SK-N-SH (cell line): ENCODE data around the gene CPNE4. TPM values are rescaled to one million over a fixed set of nuclear protein-coding genes. Genes with fewer than 3 reads are reported as not detected.

ENCODE experiments used
- CTCF ChIA-PET: fragments of 300-600, 350-600 bp; formaldehyde crosslinking; extraction: SDS; loops from one replicate; lab custom pipeline; 2021; lab: Yijun Ruan, JAX
- POLR2A ChIA-PET: fragments of 350-600 bp; sonication (Branson Sonifier 250); formaldehyde crosslinking; extraction: SDS; loops from one replicate; lab custom pipeline; 2020; ENCODE audit warnings: antibody characterized with exemption, inconsistent platforms; lab: Yijun Ruan, JAX
- DNase-seq: peaks from one replicate; pipeline ENCODE4 v3.0.0; 2012
- H2AFZ ChIP-seq: fragments of 200-600 bp; sonication (generic); 2 replicates; pipeline ENCODE4 v1.8.1; 2016; ENCODE audit warnings: antibody characterized with exemption, mild to moderate bottlenecking, low read depth
- H3F3A ChIP-seq: fragments of 200-600 bp; sonication (generic); replicated peaks from 2 replicates; pipeline ENCODE3; 2016; ENCODE audit warnings: antibody characterized with exemption, mild to moderate bottlenecking; ENCODE audit not compliant: insufficient read depth
- H3K27ac ChIP-seq, 2 experiments: fragments of 200-500 bp in 1 of 2; fragments of 200-600 bp in 1 of 2; sonication (Bioruptor generic) in 1 of 2; sonication (generic), shearing (Covaris generic) in 1 of 2; 2 replicates each; pipeline versions ENCODE4 v1.5.1 to v1.6.1; 2014 to 2016; ENCODE audit warnings: low read depth in 2 of 2, inconsistent platforms in 1 of 2, low read length in 1 of 2, mild to moderate bottlenecking in 1 of 2, mixed read lengths in 1 of 2
- H3K27me3 ChIP-seq: fragments of 200-600 bp; sonication (generic), shearing (Covaris generic); 2 replicates; pipeline ENCODE4 v1.6.1; 2016; ENCODE audit warnings: mixed run types; ENCODE audit not compliant: insufficient read depth
- H3K36me3 ChIP-seq, 2 experiments: fragments of 200-500 bp in 1 of 2; fragments of 200-600 bp in 1 of 2; sonication (Bioruptor generic) in 1 of 2; sonication (generic) in 1 of 2; replicated peaks in 1 of 2; 2 replicates each; pipeline versions ENCODE3 to v1.5.1; 2014 to 2016; ENCODE audit warnings: low read length in 1 of 2, mild to moderate bottlenecking in 1 of 2; ENCODE audit not compliant: insufficient read depth in 2 of 2, control insufficient read depth in 1 of 2
- H3K4me1 ChIP-seq, 2 experiments: fragments of 200-500 bp in 1 of 2; fragments of 200-600 bp in 1 of 2; sonication (Bioruptor generic) in 1 of 2; sonication (generic), shearing (Covaris generic) in 1 of 2; 2 replicates each; pipeline versions ENCODE4 v1.5.1 to v1.6.1; 2014 to 2016; ENCODE audit warnings: low read depth in 1 of 2, low read length in 1 of 2, mixed run types in 1 of 2; ENCODE audit not compliant: insufficient read depth in 2 of 2, control insufficient read depth in 1 of 2
- H3K4me2 ChIP-seq: fragments of 200-600 bp; sonication (generic), shearing (Covaris generic); 2 replicates; pipeline ENCODE4 v1.6.1; 2017; ENCODE audit warnings: mixed run types
- H3K4me3 ChIP-seq, 2 experiments: fragments of 200-500 bp in 1 of 2; fragments of 200-600 bp in 1 of 2; sonication (Bioruptor generic) in 1 of 2; sonication (generic), shearing (Covaris generic) in 1 of 2; 2 replicates each; pipeline versions ENCODE4 v1.5.1 to v1.8.1; 2014 to 2016; ENCODE audit warnings: low read depth in 2 of 2, inconsistent platforms in 1 of 2, low read length in 1 of 2, mild to moderate bottlenecking in 1 of 2, mixed read lengths in 1 of 2, moderate library complexity in 1 of 2
- H3K79me2 ChIP-seq: fragments of 200-600 bp; sonication (generic); 2 replicates; pipeline ENCODE4 v1.8.1; 2017; ENCODE audit warnings: mild to moderate bottlenecking; ENCODE audit not compliant: insufficient read depth
- H3K9ac ChIP-seq: fragments of 200-600 bp; sonication (generic); 2 replicates; pipeline ENCODE4 v1.6.1; 2017; ENCODE audit warnings: mixed run types
- H3K9me2 ChIP-seq: fragments of 200-600 bp; sonication (generic); 2 replicates; pipeline ENCODE4 v1.6.1; 2017; ENCODE audit warnings: mixed run types
- H3K9me3 ChIP-seq: fragments of 200-600 bp; sonication (generic); 2 replicates; pipeline ENCODE4 v1.6.1; 2017; ENCODE audit warnings: mixed run types, mild to moderate bottlenecking, moderate library complexity
- H4K20me1 ChIP-seq: fragments of 200-600 bp; sonication (generic); 2 replicates; pipeline ENCODE4 v1.6.1; 2017; ENCODE audit warnings: mild to moderate bottlenecking, mixed run types; ENCODE audit not compliant: insufficient read depth
- ELF1 ChIP-seq: IDR thresholded peaks from 2 replicates; pipeline ENCODE4 v1.4.0; 2012
- FOSL2 ChIP-seq: IDR thresholded peaks from 2 replicates; pipeline ENCODE4 v1.4.0; 2012; ENCODE audit warnings: low read depth, mild to moderate bottlenecking, moderate library complexity, borderline replicate concordance
- FOXJ3 ChIP-seq: sonication (generic); formaldehyde crosslinking; IDR thresholded peaks from 2 replicates; pipeline ENCODE4 v1.5.1; 2020; ENCODE audit warnings: mild to moderate bottlenecking, missing genetic modification reagents
- FOXM1 ChIP-seq: IDR thresholded peaks from 2 replicates; pipeline ENCODE4 v1.4.0; 2012; ENCODE audit warnings: low read depth, mild to moderate bottlenecking
- GATA2 ChIP-seq: sonication (generic); formaldehyde crosslinking; IDR thresholded peaks from 2 replicates; pipeline ENCODE4 v1.5.0; 2020; ENCODE audit warnings: mild to moderate bottlenecking, missing genetic modification reagents
- JUND ChIP-seq: IDR thresholded peaks from 2 replicates; pipeline ENCODE4 v1.4.0; 2012
- MEF2A ChIP-seq: IDR thresholded peaks from 2 replicates; pipeline ENCODE4 v1.4.0; 2012; ENCODE audit warnings: low read depth, borderline replicate concordance
- MXI1 ChIP-seq: IDR thresholded peaks from 2 replicates; pipeline ENCODE4 v1.6.1; 2012; ENCODE audit warnings: mild to moderate bottlenecking, low read depth, low read length, improper control_type of control experiment
- NFIC ChIP-seq: IDR thresholded peaks from 2 replicates; pipeline ENCODE4 v1.4.0; 2012; ENCODE audit warnings: borderline replicate concordance
- RCOR1 ChIP-seq: fragments of 150-350 bp; IDR thresholded peaks from 2 replicates; pipeline ENCODE4 v1.6.1; 2017; ENCODE audit warnings: antibody characterized with exemption, low read length
- RXRA ChIP-seq: IDR thresholded peaks from 2 replicates; pipeline ENCODE4 v1.4.0; 2012; ENCODE audit warnings: low read depth, mild to moderate bottlenecking, borderline replicate concordance
- SIN3A ChIP-seq: IDR thresholded peaks from 2 replicates; pipeline ENCODE4 v1.6.1; 2012; ENCODE audit warnings: low read depth, mild to moderate bottlenecking, low read length, moderate library complexity, borderline replicate concordance
- SMC3 ChIP-seq: IDR thresholded peaks from 2 replicates; pipeline ENCODE4 v1.6.1; 2012; ENCODE audit warnings: low read depth, low read length, improper control_type of control experiment
- TCF12 ChIP-seq: IDR thresholded peaks from 2 replicates; pipeline ENCODE4 v1.4.0; 2012
- TEAD4 ChIP-seq: IDR thresholded peaks from 2 replicates; pipeline ENCODE4 v1.4.0; 2012; ENCODE audit warnings: mild to moderate bottlenecking, borderline replicate concordance; ENCODE audit not compliant: insufficient read depth
- ZBTB33 ChIP-seq: IDR thresholded peaks from 2 replicates; pipeline ENCODE4 v1.4.0; 2012; ENCODE audit warnings: low read depth, borderline replicate concordance
- WGBS: methylation state at CpG from one replicate; pipeline ENCODE4 v1.1.6; 2017; ENCODE audit warnings: low lambda C conversion rate; 5-methylcytosine and 5-hydroxymethylcytosine counted together
- polyA plus RNA-seq, 3 experiments: library from polyadenylated mRNA; depleted of rRNA; stranded (reverse); fragments of >200 nt; gene quantifications; 2 replicates each; pipeline ENCODE4 v1.2.3, GENCODE V29; 2012
- TF ChIP-seq, protein P1 (sequence below): fragments of 200-600 bp; sonication (generic); IDR thresholded peaks from 2 replicates; pipeline ENCODE4 v1.6.1; 2017; ENCODE audit warnings: antibody characterized with exemption, mild to moderate bottlenecking, moderate library complexity
- TF ChIP-seq, protein P2 (sequence below): fragments of 150-350 bp; IDR thresholded peaks from 2 replicates; pipeline ENCODE4 v1.6.1; 2017; ENCODE audit warnings: antibody characterized with exemption, low read length, low read depth, borderline replicate concordance

The CPNE4 gene
- polyA plus RNA-seq, 1 of the 3 experiments (the other 2 are of a cell fraction), result not detected

DNA sequence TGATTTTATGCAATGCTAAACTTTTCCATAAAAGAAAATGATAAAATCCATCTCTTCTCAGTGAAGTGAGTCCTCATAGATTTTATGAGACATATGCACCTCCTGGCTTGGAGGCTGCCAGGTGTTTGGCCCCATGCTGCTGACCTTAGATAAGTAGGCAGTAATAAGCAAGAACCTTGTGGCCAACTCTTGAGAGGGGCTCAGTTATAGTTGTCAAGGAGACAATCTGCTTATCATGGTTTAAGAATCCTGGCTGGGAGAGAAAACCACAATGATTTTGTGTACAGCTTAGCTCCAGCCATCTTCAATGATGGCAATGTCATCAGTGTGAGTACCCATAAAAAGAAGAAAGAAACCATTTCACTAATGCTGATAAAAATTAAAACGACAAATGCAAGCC lies 252.1 kb downstream of the CPNE4 start:
- Histone ChIP-seq H3K4me1 (no peaks in the 10 kb centered on the region), H3K9me2 (no peaks in the 10 kb centered on the region), H3K4me2 (no peak overlapping the region), H3F3A (no peaks in the 10 kb centered on the region), H4K20me1 (no peaks in the 10 kb centered on the region), H3K79me2 (no peaks in the 10 kb centered on the region), H3K9ac (no peak overlapping the region), H3K4me3 (no peak overlapping the region), H3K27me3 (no peaks in the 10 kb centered on the region), H3K36me3 (no peaks in the 10 kb centered on the region), H3K9me3 (no peaks in the 10 kb centered on the region), H3K27ac (no peak overlapping the region), H2AFZ (no peak overlapping the region)
- no peak for DNase-seq
- ChIA-PET CTCF (interaction anchor here (0.5 kb wide), 1 partner anchor 239 kb away, joined by 3 read pairs; no protein-coding TSS in a partner anchor), POLR2A (no interaction called here)
- TF ChIP-seq ZBTB33 (no peak), FOXJ3 (CRISPR knock-in tag) (no peak), GATA2 (no peak), JUND (no peak), FOSL2 (no peak), ELF1 (no peak), MXI1 (no peak), SIN3A (no peak), RXRA (no peak), MEF2A (no peak), TEAD4 (no peak), RCOR1 (no peak), TCF12 (no peak), SMC3 (no peak), NFIC (no peak), FOXM1 (no peak)
- TF ChIP-seq, protein P1, sequence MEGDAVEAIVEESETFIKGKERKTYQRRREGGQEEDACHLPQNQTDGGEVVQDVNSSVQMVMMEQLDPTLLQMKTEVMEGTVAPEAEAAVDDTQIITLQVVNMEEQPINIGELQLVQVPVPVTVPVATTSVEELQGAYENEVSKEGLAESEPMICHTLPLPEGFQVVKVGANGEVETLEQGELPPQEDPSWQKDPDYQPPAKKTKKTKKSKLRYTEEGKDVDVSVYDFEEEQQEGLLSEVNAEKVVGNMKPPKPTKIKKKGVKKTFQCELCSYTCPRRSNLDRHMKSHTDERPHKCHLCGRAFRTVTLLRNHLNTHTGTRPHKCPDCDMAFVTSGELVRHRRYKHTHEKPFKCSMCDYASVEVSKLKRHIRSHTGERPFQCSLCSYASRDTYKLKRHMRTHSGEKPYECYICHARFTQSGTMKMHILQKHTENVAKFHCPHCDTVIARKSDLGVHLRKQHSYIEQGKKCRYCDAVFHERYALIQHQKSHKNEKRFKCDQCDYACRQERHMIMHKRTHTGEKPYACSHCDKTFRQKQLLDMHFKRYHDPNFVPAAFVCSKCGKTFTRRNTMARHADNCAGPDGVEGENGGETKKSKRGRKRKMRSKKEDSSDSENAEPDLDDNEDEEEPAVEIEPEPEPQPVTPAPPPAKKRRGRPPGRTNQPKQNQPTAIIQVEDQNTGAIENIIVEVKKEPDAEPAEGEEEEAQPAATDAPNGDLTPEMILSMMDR, result no peak
- TF ChIP-seq, protein P2, sequence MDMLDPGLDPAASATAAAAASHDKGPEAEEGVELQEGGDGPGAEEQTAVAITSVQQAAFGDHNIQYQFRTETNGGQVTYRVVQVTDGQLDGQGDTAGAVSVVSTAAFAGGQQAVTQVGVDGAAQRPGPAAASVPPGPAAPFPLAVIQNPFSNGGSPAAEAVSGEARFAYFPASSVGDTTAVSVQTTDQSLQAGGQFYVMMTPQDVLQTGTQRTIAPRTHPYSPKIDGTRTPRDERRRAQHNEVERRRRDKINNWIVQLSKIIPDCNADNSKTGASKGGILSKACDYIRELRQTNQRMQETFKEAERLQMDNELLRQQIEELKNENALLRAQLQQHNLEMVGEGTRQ, result no peak
- 12% methylated on average over 1 of the region's 1 CpG for WGBS
